ENCODE data around the gene FNDC3B. TPM values are rescaled to one million over a fixed set of nuclear protein-coding genes. Genes with fewer than 3 reads are reported as not detected.

FNDC3B gene
- polyA plus RNA-seq, 1 donor: 53.5 TPM

GRCh38 chr3:172119266-172119969, 80.0 kb downstream of the FNDC3B start:
- DNase-seq: no peak

GRCh38 chr3:172120912-172121311, 81.5 kb downstream of the FNDC3B start:
- no peak for DNase-seq

- no peak for DNase-seq
Observed at GRCh38 chr3:172121981-172122380, 82.6 kb downstream of the FNDC3B start.

GRCh38 chr3:172124271-172124670, 84.9 kb downstream of the FNDC3B start:
- no peak for DNase-seq

- DNase-seq: no peak
Observed at GRCh38 chr3:172125053-172125452, 85.7 kb downstream of the FNDC3B start.

- peak; percentile 91 for DNase-seq
Observed at GRCh38 chr3:172125963-172126457, 86.6 kb downstream of the FNDC3B start.

- DNase-seq: no peak
Observed at GRCh38 chr3:172126741-172127140, 87.4 kb downstream of the FNDC3B start.

- DNase-seq: no peak
Observed at GRCh38 chr3:172127141-172127540, 87.8 kb downstream of the FNDC3B start.

GRCh38 chr3:172127929-172128580, 88.7 kb downstream of the FNDC3B start:
- no peak for DNase-seq

- DNase-seq: no peak
Observed at GRCh38 chr3:172128858-172129257, 89.5 kb downstream of the FNDC3B start.

GRCh38 chr3:172129498-172129849, 90.1 kb downstream of the FNDC3B start:
- DNase-seq: no peak

GRCh38 chr3:172129850-172130716, 90.7 kb downstream of the FNDC3B start:
- DNase-seq: peak; percentile 75

GRCh38 chr3:172130717-172131050, 91.3 kb downstream of the FNDC3B start:
- DNase-seq: no peak

- DNase-seq: no peak
Observed at GRCh38 chr3:172131746-172132145, 92.4 kb downstream of the FNDC3B start.

GRCh38 chr3:172132159-172132586, 92.8 kb downstream of the FNDC3B start:
- DNase-seq: no peak

- DNase-seq: no peak
Observed at GRCh38 chr3:172132721-172133311, 93.4 kb downstream of the FNDC3B start.

- DNase-seq: no peak
Observed at GRCh38 chr3:172133838-172134237, 94.5 kb downstream of the FNDC3B start.

- no peak for DNase-seq
Observed at GRCh38 chr3:172134352-172134751, 95.0 kb downstream of the FNDC3B start.

- no peak for DNase-seq
Observed at GRCh38 chr3:172135185-172135584, 95.8 kb downstream of the FNDC3B start.

- DNase-seq: no peak
Observed at GRCh38 chr3:172135820-172136219, 96.4 kb downstream of the FNDC3B start.

GRCh38 chr3:172136330-172136729, 97.0 kb downstream of the FNDC3B start:
- no peak for DNase-seq

- no peak for DNase-seq
Observed at GRCh38 chr3:172137287-172138192, 98.2 kb downstream of the FNDC3B start.

Data from hindlimb muscle (tissue), 1 donor.